GM21576 (cell line): ENCODE data around the gene FCHSD1.

Experiments
- ATAC-seq: cut with Tn5 transposase; IDR thresholded peaks from one replicate; pipeline ENCODE4 v1.9.1; 2021; ENCODE audit warnings: mild to moderate bottlenecking, moderate library complexity; ENCODE audit not compliant: unreplicated experiment

The FCHSD1 gene

GRCh38 chr5:141646026-141646425 lies 5.2 kb downstream of the FCHSD1 start:
- no peak for ATAC-seq

GRCh38 chr5:141641634-141642267 lies 9.5 kb downstream of the FCHSD1 start:
- peak; percentile 37 for ATAC-seq

GRCh38 chr5:141640698-141641097 lies 10.5 kb downstream of the FCHSD1 start:
- ATAC-seq = no peak

- no peak for ATAC-seq
Measured at GRCh38 chr5:141640051-141640415, 11.2 kb downstream of the FCHSD1 start.

GRCh38 chr5:141639357-141640050 lies 11.7 kb downstream of the FCHSD1 start:
- no peak for ATAC-seq

GRCh38 chr5:141638771-141639170 lies 12.4 kb downstream of the FCHSD1 start:
- no peak for ATAC-seq

GRCh38 chr5:141637767-141638419 lies 13.3 kb downstream of the FCHSD1 start:
- ATAC-seq = peak; percentile 33

GRCh38 chr5:141637123-141637766 lies 14.0 kb downstream of the FCHSD1 start:
- ATAC-seq = peak; percentile 15

GRCh38 chr5:141636413-141637122 lies 14.7 kb downstream of the FCHSD1 start, which contains the start of the genes HDAC3 and RELL2:
Gene HDAC3, minus strand, starts transcription at chr5:141636849. Its CDS starts 59 bp downstream, at chr5:141636790.
Gene RELL2, plus strand, starts transcription at chr5:141636997. Its CDS starts 1,229 bp downstream, at chr5:141638226.
- ATAC-seq = peak; percentile 74

GRCh38 chr5:141636106-141636412 lies 15.2 kb downstream of the FCHSD1 start:
- no peak for ATAC-seq

- no peak for ATAC-seq
Measured at GRCh38 chr5:141635646-141636045, 15.6 kb downstream of the FCHSD1 start.

- ATAC-seq = no peak
Measured at GRCh38 chr5:141634720-141635119, 16.5 kb downstream of the FCHSD1 start.

GRCh38 chr5:141633871-141634561 lies 17.2 kb downstream of the FCHSD1 start:
- peak; percentile 67 for ATAC-seq

- ATAC-seq = no peak
Measured at GRCh38 chr5:141632650-141633049, 18.6 kb downstream of the FCHSD1 start.

GRCh38 chr5:141630570-141631140 lies 20.6 kb downstream of the FCHSD1 start:
- no peak for ATAC-seq

GRCh38 chr5:141628175-141628788 lies 22.9 kb downstream of the FCHSD1 start:
- no peak for ATAC-seq

GRCh38 chr5:141623611-141624010 lies 27.6 kb downstream of the FCHSD1 start:
- no peak for ATAC-seq

- peak; percentile 61 for ATAC-seq
Measured at GRCh38 chr5:141623186-141623585, 28.0 kb downstream of the FCHSD1 start.

- peak; percentile 69 for ATAC-seq
Measured at GRCh38 chr5:141618804-141619554, 32.2 kb downstream of the FCHSD1 start, which contains the start of gene DIAPH1. Gene DIAPH1, minus strand, starts transcription at chr5:141619000. Its CDS starts 86 bp downstream, at chr5:141618914.
